ENCODE results near the gene PPP1R1C. TPM values are rescaled to one million over a fixed set of nuclear protein-coding genes. Genes with fewer than 3 reads are reported as not detected.
A peak's percentile ranks its signal among the peaks of the same experiment; 100 is the strongest.

PPP1R1C gene
- total RNA-seq, 4 donors from 2014 or later, result 0.87 to 8.8 (median 4.1) TPM

- Histone ChIP-seq H3K4me1 (no peaks in the 10 kb centered on the region), H3K36me3 (no peaks in the 10 kb centered on the region), H3K27ac (no peak overlapping the region), H3K27me3 (no peaks in the 10 kb centered on the region), H3K9me3 (no peaks in the 10 kb centered on the region), H3K4me3 (no peak overlapping the region)
- no peak for DNase-seq (ENCODE audit: low spot score in 2 of 2)
- no peak for TF ChIP-seq EP300 (IDR thresholded peaks at IDR 0.05)
- WGBS, 2 donors, result 90 to 93% methylated on average over 5 of the region's 5 CpGs
Observed at GRCh38 chr2:181977661-181978350, 7.8 kb upstream of the PPP1R1C start.

- no peak for DNase-seq (ENCODE audit: low spot score in 2 of 2)
- TF ChIP-seq EP300 (IDR thresholded peaks at IDR 0.05) (no peak), CTCF (IDR thresholded peaks at IDR 0.05) (no peak), POLR2A (IDR thresholded peaks at IDR 0.05) (no peak)
- Histone ChIP-seq H3K4me3 (no peak overlapping the region), H3K9me3 (no peaks in the 10 kb centered on the region), H3K36me3 (no peaks in the 10 kb centered on the region), H3K4me1 (no peaks in the 10 kb centered on the region), H3K27me3 (no peaks in the 10 kb centered on the region), H3K27ac (no peak overlapping the region)
- 81 to 85% methylated on average over 2 of the region's 2 CpGs for WGBS, 2 donors
Observed at GRCh38 chr2:181978351-181979150, 7.1 kb upstream of the PPP1R1C start.

- H3K4me1 ChIP-seq, result peaks cover 0 to 19% (median 0%) of the 10 kb centered on the region in 4 donors
- H3K4me3 ChIP-seq, result no peak overlapping the region
- peak overlapping the region in 2 of 4 donors; percentile 69 to 79 for H3K27ac ChIP-seq
- no peaks in the 10 kb centered on the region for H3K9me3 ChIP-seq
- 40% methylated on average over 1 of the region's 1 CpG for WGBS, 2 donors
- TF ChIP-seq EP300 (IDR thresholded peaks at IDR 0.05) (no peak), CTCF (IDR thresholded peaks at IDR 0.05) (no peak), POLR2A (IDR thresholded peaks at IDR 0.05) (no peak)
- H3K27me3 ChIP-seq, result no peaks in the 10 kb centered on the region
- no peak for DNase-seq (ENCODE audit: low spot score in 2 of 2)
- H3K36me3 ChIP-seq, result no peaks in the 10 kb centered on the region
Observed at GRCh38 chr2:181984060-181984459, 1.6 kb upstream of the PPP1R1C start.

GRCh38 chr2:181984814-181985631 is 630 bp upstream of the PPP1R1C start:
- TF ChIP-seq EP300 (IDR thresholded peaks at IDR 0.05) (no peak), POLR2A (IDR thresholded peaks at IDR 0.05) (no peak), CTCF (IDR thresholded peaks at IDR 0.05) (no peak)
- peaks cover 0 to 19% (median 0%) of the 10 kb centered on the region in 4 donors for H3K4me1 ChIP-seq
- no peaks in the 10 kb centered on the region for H3K27me3 ChIP-seq
- peak overlapping the region in 1 of 4 donors; percentile 33 for H3K4me3 ChIP-seq
- no peak for DNase-seq (ENCODE audit: low spot score in 2 of 2)
- WGBS, 2 donors, result 31 to 32% methylated on average over 4 of the region's 4 CpGs
- peak overlapping the region in 3 of 4 donors; percentile 39 to 79 (median 69) for H3K27ac ChIP-seq
- no peaks in the 10 kb centered on the region for H3K36me3 ChIP-seq
- no peaks in the 10 kb centered on the region for H3K9me3 ChIP-seq

- Histone ChIP-seq H3K9me3 (no peaks in the 10 kb centered on the region), H3K4me3 (no peak overlapping the region), H3K36me3 (no peaks in the 10 kb centered on the region), H3K4me1 (peaks cover 0 to 23% (median 0%) of the 10 kb centered on the region in 4 donors), H3K27ac (peak overlapping the region in 1 of 4 donors; percentile 31), H3K27me3 (no peaks in the 10 kb centered on the region)
- WGBS, 2 donors, result 51 to 67% methylated on average over 7 of the region's 7 CpGs
- TF ChIP-seq EP300 (IDR thresholded peaks at IDR 0.05), result no peak
- no peak for TF ChIP-seq POLR2A (IDR thresholded peaks at IDR 0.05)
- no peak for TF ChIP-seq CTCF (IDR thresholded peaks at IDR 0.05)
- DNase-seq (ENCODE audit: low spot score in 2 of 2), result no peak
Observed at GRCh38 chr2:181988154-181988924, 2.7 kb downstream of the PPP1R1C start.
